D341Med (cell line): ENCODE data around the gene RAB27B.
"Not testable (repeated sequence)": the region's sequence is repeated elsewhere in the genome, so short reads cannot be mapped to it uniquely, and the experiment has no call there.

ENCODE experiments used
- DNase-seq: peaks from one replicate; pipeline ENCODE4 v3.0.0; 2012; ENCODE audit warnings: low spot score

RAB27B gene

GRCh38 chr18:54815086-54815485, 13.2 kb upstream of the RAB27B start:
- no peak for DNase-seq

- not testable (repeated sequence) for DNase-seq
Observed at GRCh38 chr18:54820785-54821275, 7.4 kb upstream of the RAB27B start.

- no peak for DNase-seq
Observed at GRCh38 chr18:54822872-54823845, 5.1 kb upstream of the RAB27B start.

GRCh38 chr18:54824761-54825160, 3.5 kb upstream of the RAB27B start:
- no peak for DNase-seq

GRCh38 chr18:54825601-54826344, 2.5 kb upstream of the RAB27B start:
- no peak for DNase-seq

GRCh38 chr18:54828986-54829385, 709 bp downstream of the RAB27B start:
- DNase-seq, result no peak

- DNase-seq, result no peak
Observed at GRCh38 chr18:54829856-54830255, 1.6 kb downstream of the RAB27B start.

GRCh38 chr18:54830260-54830659, 2.0 kb downstream of the RAB27B start:
- DNase-seq, result no peak

- no peak for DNase-seq
Observed at GRCh38 chr18:54830866-54831265, 2.6 kb downstream of the RAB27B start.

- no peak for DNase-seq
Observed at GRCh38 chr18:54835944-54836343, 7.7 kb downstream of the RAB27B start.

GRCh38 chr18:54843314-54843713, 15.0 kb downstream of the RAB27B start:
- DNase-seq, result no peak

- DNase-seq, result no peak
Observed at GRCh38 chr18:54845787-54846186, 17.5 kb downstream of the RAB27B start.

GRCh38 chr18:54848121-54848520, 19.8 kb downstream of the RAB27B start:
- no peak for DNase-seq

- no peak for DNase-seq
Observed at GRCh38 chr18:54849683-54850082, 21.4 kb downstream of the RAB27B start.

- no peak for DNase-seq
Observed at GRCh38 chr18:54850598-54850997, 22.3 kb downstream of the RAB27B start.

- DNase-seq, result no peak
Observed at GRCh38 chr18:54852780-54853675, 24.8 kb downstream of the RAB27B start.

- not testable (repeated sequence) for DNase-seq
Observed at GRCh38 chr18:54855050-54855449, 26.8 kb downstream of the RAB27B start.

- no peak for DNase-seq
Observed at GRCh38 chr18:54856105-54856646, 27.9 kb downstream of the RAB27B start.

GRCh38 chr18:54857499-54857898, 29.2 kb downstream of the RAB27B start:
- DNase-seq, result no peak

- DNase-seq, result no peak
Observed at GRCh38 chr18:54859667-54860421, 31.6 kb downstream of the RAB27B start.

- DNase-seq, result no peak
Observed at GRCh38 chr18:54860941-54861340, 32.7 kb downstream of the RAB27B start.
